ENCODE data around the gene ERVK3-1. TPM values are rescaled to one million over a fixed set of nuclear protein-coding genes. Genes with fewer than 3 reads are reported as not detected.
A peak's percentile ranks its signal among the peaks of the same experiment; 100 is the strongest.

The ERVK3-1 gene
- total and polyA plus RNA-seq, 2 of the 8 experiments (the other 6 are each of a cell fraction or from before 2014, with no cell fraction given), result 29.9 to 31.5 TPM

- CTCF ChIA-PET (ENCODE audit: partially characterized antibody), result interaction anchor here (0.7 to 1.2 kb wide), 2 partner anchors 14 to 78 kb away, joined by 3 to 4 read pairs; no protein-coding TSS in a partner anchor
- peaks cover 92 to 98% of the 10 kb centered on the region in 2 experiments for H3K9me3 ChIP-seq (ENCODE audit: insufficient read depth in 2 of 2, low read depth in 1 of 2, low read length in 1 of 2)
These were observed 43.6 kb upstream of the ERVK3-1 start for GRCh38 chr19:58261600-58261967.

More at GRCh38 chr19:58261600-58261967, 43.6 kb upstream of the ERVK3-1 start:
- Histone ChIP-seq H3K4me2 (ENCODE audit: insufficient read depth in 1 of 2, low read depth in 2 of 2, low read length in 2 of 2) (no peak overlapping the region), H4K5ac (ENCODE audit: insufficient read length, low read depth, low read length) (no peak overlapping the region), H3K14ac (ENCODE audit: insufficient read length) (no peak overlapping the region), H2BK15ac (ENCODE audit: low read length) (no peak overlapping the region), H2AK5ac (ENCODE audit: low read depth, low read length) (no peak overlapping the region), H2BK20ac (ENCODE audit: low read length) (no peak overlapping the region), H2BK5ac (ENCODE audit: low read depth, low read length) (no peak overlapping the region), H3K18ac (ENCODE audit: extremely low read depth, low read length) (no peak overlapping the region), H2BK120ac (replicated peaks; ENCODE audit: low read depth, low read length) (no peak overlapping the region), H3K36me3 (ENCODE audit: control insufficient read depth in 2 of 4, insufficient read depth in 4 of 4, low read length in 3 of 4) (peaks cover 24 to 96% (median 72%) of the 10 kb centered on the region in 4 experiments; a peak in 7 of 8 replicates), H3K27me3 (replicated peaks in 1 of 4; ENCODE audit: control insufficient read depth in 3 of 4, extremely low read depth in 1 of 4, insufficient read depth in 3 of 4, low read length in 3 of 4) (no peaks in the 10 kb centered on the region), H3K4me1 (replicated peaks in 1 of 4; ENCODE audit: control insufficient read depth in 3 of 4, insufficient read depth in 4 of 4, low read length in 3 of 4) (no peaks in the 10 kb centered on the region), H3K4me3 (ENCODE audit: extremely low read depth in 1 of 4, insufficient read depth in 2 of 4, low read depth in 3 of 4, low read length in 4 of 4) (peak overlapping the region in 1 of 4 experiments; percentile 36; a peak in 1 of 8 replicates), H3K23ac (ENCODE audit: insufficient read length) (no peak overlapping the region), H4K20me1 (replicated peaks in 1 of 2; ENCODE audit: control insufficient read depth in 1 of 2, insufficient read depth in 2 of 2, low read length in 2 of 2) (no peaks in the 10 kb centered on the region), H4K91ac (replicated peaks; ENCODE audit: insufficient read length, low read length) (no peak overlapping the region), H2BK12ac (ENCODE audit: low read depth, low read length) (no peak overlapping the region), H3K79me1 (ENCODE audit: low read depth, low read length) (no peaks in the 10 kb centered on the region), H3K9ac (replicated peaks in 1 of 4; ENCODE audit: extremely low read depth in 1 of 4, low read depth in 3 of 4, low read length in 3 of 4) (no peak overlapping the region), H3K4ac (replicated peaks; ENCODE audit: insufficient read length, low read depth, low read length) (no peak overlapping the region), H2AFZ (ENCODE audit: low read length) (no peak overlapping the region), H3K23me2 (ENCODE audit: low read depth, low read length) (no peaks in the 10 kb centered on the region), H3K56ac (replicated peaks; ENCODE audit: insufficient read length, low read depth, low read length) (no peak overlapping the region), H4K8ac (ENCODE audit: extremely low read depth, insufficient read depth, low read length) (no peak overlapping the region), H3K27ac (ENCODE audit: low read depth, low read length) (no peak overlapping the region), H3K79me2 (ENCODE audit: control insufficient read depth in 1 of 2, insufficient read depth in 2 of 2, low read length in 2 of 2) (no peaks in the 10 kb centered on the region)
- 92% methylated on average over 3 of the region's 3 CpGs; no CpG with 5 or more reads in 1 of the 2 experiments for WGBS, 2 experiments (ENCODE audit: extremely low coverage in 1 of 2, insufficient coverage in 1 of 2, insufficient read length in 1 of 2, insufficient replicate concordance in 2 of 2, low coverage in 1 of 2, low lambda C conversion rate in 2 of 2, missing lambda C conversion rate in 1 of 2)
- DNase-seq (ENCODE audit: low read depth in 1 of 2, low spot score in 2 of 2) (no peak), FAIRE-seq (peak; percentile 28)
- POLR2A ChIA-PET (ENCODE audit: partially characterized antibody), result interaction anchor here (1.2 to 12.7 kb wide), 11 partner anchors 11 to 65 kb away, joined by 3 to 152 read pairs (median 7); partner anchors contain the start of genes ZNF544, ZNF8 and ZSCAN22
- no peak for TF ChIP-seq RXRA (IDR thresholded peaks at IDR 0.05; ENCODE audit: insufficient read depth, low read depth, low read length)
- 0 out of 2 replicates have a peak, but pooled peaks have one; percentile 5 for TF ChIP-seq CBX5 (IDR thresholded peaks at IDR 0.05; ENCODE audit: low read depth, low read length)
- no peak for TF ChIP-seq POU5F1 (IDR thresholded peaks at IDR 0.05; ENCODE audit: low read depth, low read length)
- TF ChIP-seq POLR2A (IDR thresholded peaks at IDR 0.05; ENCODE audit: control extremely low read depth in 1 of 2, low read depth in 2 of 2, low read length in 2 of 2), result peak in 1 of 2 experiments; percentile 13; a peak in 1 of 3 replicates
- peak; percentile 16; the same call in 1 of the 2 replicates for TF ChIP-seq POLR2AphosphoS5 (IDR thresholded peaks at IDR 0.05; ENCODE audit: low read depth, low read length)
